NCI-H510A treated with DMSO at 0.1 percent for 48 hours (cell line): ENCODE data around the gene MPPED2.
"Not testable (repeated sequence)": the region's sequence is repeated elsewhere in the genome, so short reads cannot be mapped to it uniquely, and the experiment has no call there.

ENCODE experiments used
- DNase-seq: peaks from one replicate; lab custom pipeline; 2025; lab: John Stamatoyannopoulos, UW

Gene MPPED2

GRCh38 chr11:30579415-30580175, 6.6 kb downstream of the MPPED2 start:
- DNase-seq, result no peak

GRCh38 chr11:30578406-30578805, 7.7 kb downstream of the MPPED2 start:
- DNase-seq, result no peak

- DNase-seq, result no peak
These were observed 12.2 kb downstream of the MPPED2 start for GRCh38 chr11:30573951-30574350.

- no peak for DNase-seq
These were observed 17.2 kb downstream of the MPPED2 start for GRCh38 chr11:30568931-30569330.

- no peak for DNase-seq
These were observed 18.5 kb downstream of the MPPED2 start for GRCh38 chr11:30567644-30568043.

GRCh38 chr11:30567120-30567519, 19.0 kb downstream of the MPPED2 start:
- no peak for DNase-seq

GRCh38 chr11:30566482-30566881, 19.7 kb downstream of the MPPED2 start:
- DNase-seq, result no peak

GRCh38 chr11:30565027-30565426, 21.1 kb downstream of the MPPED2 start:
- DNase-seq, result no peak

- no peak for DNase-seq
These were observed 24.3 kb downstream of the MPPED2 start for GRCh38 chr11:30561691-30562415.

- no peak for DNase-seq
These were observed 25.7 kb downstream of the MPPED2 start for GRCh38 chr11:30560206-30561106.

- no peak for DNase-seq
These were observed 27.1 kb downstream of the MPPED2 start for GRCh38 chr11:30559004-30559403.

- DNase-seq, result not testable (repeated sequence)
These were observed 31.6 kb downstream of the MPPED2 start for GRCh38 chr11:30554587-30554986.

GRCh38 chr11:30553521-30554110, 32.5 kb downstream of the MPPED2 start:
- no peak for DNase-seq

- DNase-seq, result no peak
These were observed 33.3 kb downstream of the MPPED2 start for GRCh38 chr11:30552839-30553238.

- no peak for DNase-seq
These were observed 36.1 kb downstream of the MPPED2 start for GRCh38 chr11:30550022-30550542.

GRCh38 chr11:30549565-30549964, 36.6 kb downstream of the MPPED2 start:
- DNase-seq, result no peak

- DNase-seq, result no peak
These were observed 39.8 kb downstream of the MPPED2 start for GRCh38 chr11:30546334-30546733.

GRCh38 chr11:30545507-30545906, 40.6 kb downstream of the MPPED2 start:
- DNase-seq, result no peak

- DNase-seq, result no peak
These were observed 43.1 kb downstream of the MPPED2 start for GRCh38 chr11:30543066-30543465.

GRCh38 chr11:30540781-30541180, 45.4 kb downstream of the MPPED2 start:
- DNase-seq, result no peak

- no peak for DNase-seq
These were observed 47.9 kb downstream of the MPPED2 start for GRCh38 chr11:30538251-30538650.

GRCh38 chr11:30535818-30536217, 50.3 kb downstream of the MPPED2 start:
- DNase-seq, result no peak
